H1 (cell line): ENCODE measurements around the gene SBF2. TPM values are rescaled to one million over a fixed set of nuclear protein-coding genes. Genes with fewer than 3 reads are reported as not detected.
"Not testable (repeated sequence)": the region's sequence is repeated elsewhere in the genome, so short reads cannot be mapped to it uniquely, and the experiment has no call there.

ENCODE experiments used
- CTCF ChIA-PET: fragments of 300-600 bp; sonication (Branson Sonifier 250); formaldehyde crosslinking; loops from one replicate; lab custom pipeline; 2021; ENCODE audit not compliant: partially characterized antibody; lab: Charles Lee
- POLR2A ChIA-PET: fragments of 300-600 bp; sonication (Branson Sonifier 250); formaldehyde crosslinking; loops from one replicate; lab custom pipeline; 2021; ENCODE audit warnings: inconsistent platforms; ENCODE audit not compliant: partially characterized antibody; lab: Charles Lee
- DNase-seq, 2 experiments: peaks; one replicate each; pipeline versions ENCODE4 v3.0.0 to v3.0.0-alpha.2; 2010 to 2022; ENCODE audit warnings: low spot score in 2 of 2, low read depth in 1 of 2, mixed read lengths in 1 of 2
- FAIRE-seq: peaks from 2 replicates; lab custom pipeline; 2011; peaks lifted over from hg19 to GRCh38; lab: Jason Lieb, UNC
- H2AFZ ChIP-seq: 2 replicates; pipeline ENCODE4 v1.8.1; 2012; ENCODE audit warnings: low read length, inconsistent platforms
- H2AK5ac ChIP-seq: 2 replicates; pipeline ENCODE4 v1.6.1; 2013; ENCODE audit warnings: low read depth, low read length
- H2BK120ac ChIP-seq: replicated peaks from 2 replicates; pipeline ENCODE3; 2013; ENCODE audit warnings: low read depth, low read length, inconsistent platforms
- H2BK12ac ChIP-seq: 2 replicates; pipeline ENCODE4 v1.6.1; 2013; ENCODE audit warnings: low read depth, low read length
- H2BK15ac ChIP-seq: 2 replicates; pipeline ENCODE4 v1.6.1; 2013; ENCODE audit warnings: low read length
- H2BK20ac ChIP-seq: 2 replicates; pipeline ENCODE4 v1.6.1; 2013; ENCODE audit warnings: low read length
- H2BK5ac ChIP-seq: 2 replicates; pipeline ENCODE4 v1.6.1; 2013; ENCODE audit warnings: low read depth, low read length
- H3K14ac ChIP-seq: 2 replicates; pipeline ENCODE4 v1.6.1; 2013; ENCODE audit warnings: inconsistent platforms; ENCODE audit not compliant: insufficient read length
- H3K18ac ChIP-seq: 2 replicates; pipeline ENCODE4 v1.6.1; 2013; ENCODE audit warnings: low read length; ENCODE audit errors: extremely low read depth
- H3K23ac ChIP-seq: 2 replicates; pipeline ENCODE4 v1.6.1; 2013; ENCODE audit warnings: inconsistent platforms; ENCODE audit not compliant: insufficient read length
- H3K23me2 ChIP-seq: 2 replicates; pipeline ENCODE4 v1.6.1; 2013; ENCODE audit warnings: low read depth, low read length
- H3K27ac ChIP-seq: 2 replicates; pipeline ENCODE4 v1.6.1; 2011; ENCODE audit warnings: low read depth, low read length, inconsistent platforms
- H3K27me3 ChIP-seq, 4 experiments: replicated peaks in 1 of 4; 1 replicate in 1 of 4; 2 replicates in 3 of 4; pipeline versions ENCODE4 v1.6.1 to v1.8.1; 2011 to 2013; ENCODE audit warnings: low read length in 3 of 4, mild to moderate bottlenecking in 3 of 4, inconsistent platforms in 2 of 4, mixed read lengths in 2 of 4, moderate library complexity in 1 of 4; ENCODE audit not compliant: control insufficient read depth in 3 of 4, insufficient read depth in 3 of 4; ENCODE audit errors: extremely low read depth in 1 of 4
- H3K36me3 ChIP-seq, 4 experiments: 2 replicates each; pipeline versions ENCODE4 v1.6.1 to v1.8.1; 2011 to 2013; ENCODE audit warnings: mild to moderate bottlenecking in 4 of 4, low read length in 3 of 4, moderate library complexity in 2 of 4, control low read depth in 1 of 4, inconsistent platforms in 1 of 4; ENCODE audit not compliant: insufficient read depth in 4 of 4, control insufficient read depth in 2 of 4
- H3K4ac ChIP-seq: replicated peaks from 2 replicates; pipeline ENCODE3; 2013; ENCODE audit warnings: low read length, low read depth, mixed read lengths, inconsistent platforms; ENCODE audit not compliant: insufficient read length
- H3K4me1 ChIP-seq, 4 experiments: replicated peaks in 1 of 4; 1 replicate in 1 of 4; 2 replicates in 3 of 4; pipeline versions ENCODE4 v1.6.1 to v1.8.1; 2011 to 2013; ENCODE audit warnings: low read length in 3 of 4, inconsistent platforms in 2 of 4, mixed read lengths in 1 of 4; ENCODE audit not compliant: insufficient read depth in 4 of 4, control insufficient read depth in 3 of 4
- H3K4me2 ChIP-seq, 2 experiments: 2 replicates each; pipeline versions ENCODE4 v1.6.1 to v1.8.1; 2011 to 2013; ENCODE audit warnings: low read depth in 2 of 2, low read length in 2 of 2, control low read depth in 1 of 2, inconsistent platforms in 1 of 2, mild to moderate bottlenecking in 1 of 2; ENCODE audit not compliant: insufficient read depth in 1 of 2
- H3K4me3 ChIP-seq, 4 experiments: fragments of 200-600, 300-600 bp in 1 of 4; sonication (generic), shearing (Covaris generic), sonication (Bioruptor Twin) in 1 of 4; 2 replicates each; pipeline versions ENCODE4 v1.5.1 to v1.8.1; 2011 to 2016; ENCODE audit warnings: low read length in 4 of 4, low read depth in 3 of 4, control low read depth in 2 of 4, inconsistent platforms in 2 of 4, mild to moderate bottlenecking in 2 of 4, mixed read lengths in 1 of 4, moderate library complexity in 1 of 4; ENCODE audit not compliant: insufficient read depth in 2 of 4; ENCODE audit errors: extremely low read depth in 1 of 4
- H3K56ac ChIP-seq: replicated peaks from 2 replicates; pipeline ENCODE3; 2013; ENCODE audit warnings: low read depth, mild to moderate bottlenecking, mixed read lengths, low read length, inconsistent platforms; ENCODE audit not compliant: insufficient read length
- H3K79me1 ChIP-seq: 2 replicates; pipeline ENCODE4 v1.6.1; 2013; ENCODE audit warnings: low read depth, low read length, control low read depth
- H3K79me2 ChIP-seq, 2 experiments: 2 replicates each; pipeline versions ENCODE4 v1.6.1 to v1.8.1; 2012 to 2013; ENCODE audit warnings: low read length in 2 of 2, mild to moderate bottlenecking in 2 of 2, inconsistent platforms in 1 of 2; ENCODE audit not compliant: insufficient read depth in 2 of 2, control insufficient read depth in 1 of 2
- H3K9ac ChIP-seq, 4 experiments: replicated peaks in 1 of 4; 1 replicate in 1 of 4; 2 replicates in 3 of 4; pipeline versions ENCODE4 v1.6.1 to v1.8.1; 2011 to 2013; ENCODE audit warnings: low read depth in 3 of 4, low read length in 3 of 4, control low read depth in 2 of 4, mild to moderate bottlenecking in 2 of 4, moderate library complexity in 2 of 4, inconsistent platforms in 1 of 4; ENCODE audit errors: extremely low read depth in 1 of 4
- H3K9me3 ChIP-seq, 2 experiments: 2 replicates each; pipeline versions ENCODE4 v1.6.1 to v1.8.1; 2012 to 2013; ENCODE audit warnings: mild to moderate bottlenecking in 2 of 2, moderate library complexity in 2 of 2, control low read depth in 1 of 2, inconsistent platforms in 1 of 2, low read depth in 1 of 2, low read length in 1 of 2, mixed read lengths in 1 of 2; ENCODE audit not compliant: insufficient read depth in 2 of 2
- H4K20me1 ChIP-seq, 2 experiments: replicated peaks in 1 of 2; 2 replicates each; pipeline versions ENCODE3 to v1.8.1; 2011 to 2013; ENCODE audit warnings: inconsistent platforms in 2 of 2, low read length in 2 of 2, mild to moderate bottlenecking in 1 of 2; ENCODE audit not compliant: insufficient read depth in 2 of 2, control insufficient read depth in 1 of 2
- H4K5ac ChIP-seq: 2 replicates; pipeline ENCODE4 v1.6.1; 2013; ENCODE audit warnings: low read length, low read depth, mixed read lengths, inconsistent platforms; ENCODE audit not compliant: insufficient read length
- H4K8ac ChIP-seq: 2 replicates; pipeline ENCODE4 v1.8.0; 2013; ENCODE audit warnings: mild to moderate bottlenecking, moderate library complexity, low read length, inconsistent platforms; ENCODE audit not compliant: insufficient read depth; ENCODE audit errors: extremely low read depth
- H4K91ac ChIP-seq: replicated peaks from 2 replicates; pipeline ENCODE3; 2013; ENCODE audit warnings: low read length, mixed read lengths, inconsistent platforms; ENCODE audit not compliant: insufficient read length
- GTF2F1 ChIP-seq: IDR thresholded peaks from 2 replicates; pipeline ENCODE4 v1.6.1; 2012; ENCODE audit warnings: low read depth, low read length, improper control_type of control experiment, borderline replicate concordance
- WGBS, 2 experiments: shearing (Covaris generic) in 1 of 2; methylation state at CpG; one replicate each; pipeline versions ENCODE4 v1.1.6 to v1.1.7; 2013 to 2015; ENCODE audit warnings: low lambda C conversion rate in 2 of 2, mixed read lengths in 2 of 2, inconsistent platforms in 1 of 2, low coverage in 1 of 2, missing lambda C conversion rate in 1 of 2; ENCODE audit not compliant: insufficient replicate concordance in 2 of 2, insufficient coverage in 1 of 2, insufficient read length in 1 of 2; ENCODE audit errors: extremely low coverage in 1 of 2, missing lambda C conversion rate in 1 of 2; 5-methylcytosine and 5-hydroxymethylcytosine counted together
- polyA plus RNA-seq, 7 experiments: library from polyadenylated mRNA; depleted of rRNA in 3 of 7; stranded (reverse) in 5 of 7; unstranded in 2 of 7; fragments of >200 nt in 5 of 7; fragments of 200-250 nt in 2 of 7; gene quantifications; 1 replicate in 5 of 7; 2 replicates in 1 of 7; 4 replicates in 1 of 7; pipeline versions ENCODE4 v1.2.1 to v1.2.3, GENCODE V29; 2011 to 2013; ENCODE audit warnings: missing spikeins in 2 of 7, mixed read lengths in 2 of 7
- total RNA-seq: library from RNA; stranded (reverse); fragmentation: NEBNext Ultra II Directional; extraction: Animal tissue kit (Norgen Biotek cat#: 25700); gene quantifications from 2 replicates; pipeline ENCODE4 v1.2.1, GENCODE V29; 2021

Gene SBF2
- total and polyA plus RNA-seq, 2 of the 8 experiments (the other 6 are each of a cell fraction or from before 2014, with no cell fraction given) = 36.7 to 50.5 TPM

- FAIRE-seq = no peak
- Histone ChIP-seq H2BK20ac (no peak overlapping the region), H4K91ac (no peak overlapping the region), H3K18ac (no peak overlapping the region), H3K4me1 (peaks cover 0 to 19% (median 9%) of the 10 kb centered on the region in 4 experiments; a peak in 6 of 7 replicates), H3K56ac (no peak overlapping the region), H3K4me3 (no peak overlapping the region), H3K4ac (no peak overlapping the region), H2AFZ (no peak overlapping the region), H3K79me1 (no peaks in the 10 kb centered on the region), H2BK120ac (no peak overlapping the region), H3K4me2 (no peak overlapping the region), H2AK5ac (no peak overlapping the region)
- CTCF ChIA-PET = interaction anchor here (0.6 to 1.2 kb wide), 3 partner anchors 9 to 1643 kb away, joined by 3 to 4 read pairs (median 3); no protein-coding TSS in a partner anchor
- TF ChIP-seq GTF2F1 = no peak
- TF ChIP-seq, all 59 proteins: peak for 0
- POLR2A ChIA-PET = interaction anchor here (0.9 to 1.7 kb wide), 2 partner anchors 10 to 453 kb away, joined by 3 read pairs; no protein-coding TSS in a partner anchor
- Histone ChIP-seq H4K8ac (no peak overlapping the region), H4K20me1 (no peaks in the 10 kb centered on the region), H3K9me3 (no peaks in the 10 kb centered on the region), H2BK5ac (no peak overlapping the region), H3K23me2 (no peaks in the 10 kb centered on the region), H3K9ac (no peak overlapping the region), H4K5ac (no peak overlapping the region), H2BK12ac (peak overlapping the region; percentile 29; the same call in 1 of the 2 replicates), H3K14ac (no peak overlapping the region), H3K79me2 (no peaks in the 10 kb centered on the region), H2BK15ac (no peak overlapping the region), H3K23ac (no peak overlapping the region), H3K36me3 (no peaks in the 10 kb centered on the region), H3K27me3 (no peaks in the 10 kb centered on the region), H3K27ac (no peak overlapping the region)
- DNase-seq = no peak
Measured at GRCh38 chr11:9901943-9902342, 392.1 kb downstream of the SBF2 start.

DNA sequence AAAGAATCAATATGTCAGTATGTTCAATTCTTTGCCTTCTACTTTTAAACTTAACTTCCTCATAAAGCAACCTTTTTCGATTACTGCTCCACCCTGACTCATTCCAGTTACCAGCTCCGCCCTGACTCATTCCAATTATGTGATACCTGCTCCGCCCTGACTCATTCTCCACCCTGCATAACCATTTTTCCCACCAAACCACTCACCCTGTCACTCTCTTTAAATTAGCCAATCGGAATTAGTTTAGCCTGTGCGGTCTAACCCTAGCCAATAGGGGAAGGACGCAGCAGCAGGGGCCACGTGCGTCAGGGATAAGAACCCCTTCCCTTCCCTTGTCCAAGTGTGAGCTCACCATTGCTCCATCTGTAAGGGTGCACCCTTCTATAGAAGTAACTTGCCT is 393.8 kb downstream of the SBF2 start:
- H3K4ac ChIP-seq, CTCF ChIA-PET, H3K36me3 ChIP-seq, H4K8ac ChIP-seq, FAIRE-seq, H4K20me1 ChIP-seq, H3K4me3 ChIP-seq, H3K4me2 ChIP-seq, H3K79me2 ChIP-seq, H2BK15ac ChIP-seq, H3K23me2 ChIP-seq, H3K79me1 ChIP-seq, H3K23ac ChIP-seq, POLR2A ChIA-PET, H3K9me3 ChIP-seq, H3K14ac ChIP-seq, H2AK5ac ChIP-seq, H2BK20ac ChIP-seq, H3K27ac ChIP-seq, H4K91ac ChIP-seq, H3K9ac ChIP-seq, H2AFZ ChIP-seq, H3K56ac ChIP-seq, H3K27me3 ChIP-seq, H2BK120ac ChIP-seq, DNase-seq, H2BK5ac ChIP-seq, H4K5ac ChIP-seq, H3K18ac ChIP-seq, H2BK12ac ChIP-seq: not testable (repeated sequence)
- WGBS, 2 experiments = 91% methylated on average over 8 of the region's 8 CpGs; no CpG with 5 or more reads in 1 of the 2 experiments
- peaks cover 0 to 14% (median 6%) of the 10 kb centered on the region in 4 experiments; a peak in 4 of 7 replicates for H3K4me1 ChIP-seq
